ENCODE results near the gene DYNLRB2. TPM values are rescaled to one million over a fixed set of nuclear protein-coding genes. Genes with fewer than 3 reads are reported as not detected.

Gene DYNLRB2
- total and polyA plus RNA-seq, 9 of the 15 experiments (the other 6 are each of a cell fraction or from before 2014, with no cell fraction given): not detected

- TF ChIP-seq RNF219 (CRISPR knock-in tag; IDR thresholded peaks at IDR 0.05) (no peak), OTX1 (CRISPR knock-in tag; IDR thresholded peaks at IDR 0.05) (no peak), ZNF134 (CRISPR knock-in tag; conservative IDR thresholded peaks at IDR 0.05) (peak; percentile 34; the same call in 1 of the 2 replicates), MAFF (IDR thresholded peaks at IDR 0.05; ENCODE audit: low read length) (peak; percentile 72), BACH1 (tag; IDR thresholded peaks at IDR 0.05) (peak; percentile 67; the same call in 1 of the 2 replicates), ID3 (CRISPR knock-in tag; IDR thresholded peaks at IDR 0.05) (no peak), ID3 (tag; IDR thresholded peaks at IDR 0.05) (no peak), RBM14 (IDR thresholded peaks at IDR 0.05; ENCODE audit: borderline replicate concordance, insufficient read depth, low read depth, low read length) (no peak), CEBPB (tag; IDR thresholded peaks at IDR 0.05) (no peak), ZSCAN32 (CRISPR knock-in tag; IDR thresholded peaks at IDR 0.05) (no peak), SMAD2 (IDR thresholded peaks at IDR 0.05; ENCODE audit: low read depth, low read length) (no peak), UBTF (IDR thresholded peaks at IDR 0.05; ENCODE audit: borderline replicate concordance in 1 of 2, low read depth in 2 of 2, low read length in 2 of 2) (no peak), MEF2D (tag; conservative IDR thresholded peaks at IDR 0.05; ENCODE audit: low read depth) (no peak), GTF2A2 (tag; IDR thresholded peaks at IDR 0.05) (no peak), PRPF4 (IDR thresholded peaks at IDR 0.05; ENCODE audit: insufficient read depth, low read depth, low read length, poor library complexity, severe bottlenecking) (no peak), THRA (IDR thresholded peaks at IDR 0.05) (no peak), ZNF644 (tag; IDR thresholded peaks at IDR 0.05; ENCODE audit: low read depth) (no peak), KLF1 (tag; IDR thresholded peaks at IDR 0.05) (no peak), IRF1 (CRISPR knock-in tag; IDR thresholded peaks at IDR 0.05; ENCODE audit: borderline replicate concordance) (no peak), ZNF668 (CRISPR knock-in tag; IDR thresholded peaks at IDR 0.05) (no peak), FIP1L1 (IDR thresholded peaks at IDR 0.05; ENCODE audit: low read depth, low read length, poor library complexity, severe bottlenecking) (no peak)
These were observed at the start of gene DYNLRB2 (continued) for GRCh38 chr16:80540516-80541305.
